Stimulated activated CD4-positive, alpha-beta T cell treated with anti-CD3 and anti-CD28 coated beads, Interleukin-1b, Interleukin-23, amount 100 ng/mL, for 4 hours (primary cell): ENCODE results near the gene NODAL.
"Not testable (repeated sequence)": the region's sequence is repeated elsewhere in the genome, so short reads cannot be mapped to it uniquely, and the experiment has no call there.

Experiments
- DNase-seq, 2 donors: peaks; one replicate each; pipeline ENCODE4 v3.0.0-alpha.2; 2020; ENCODE audit warnings: low read depth in 2 of 2

NODAL gene

GRCh38 chr10:70441161-70441894 is at the start of gene NODAL:
Gene NODAL (minus strand): TSS chr10:70441681. CDS start chr10:70441667, 14 bp downstream.
- no peak for DNase-seq

GRCh38 chr10:70490142-70490541 is 48.7 kb upstream of the NODAL start:
- no peak for DNase-seq

- no peak for DNase-seq
Observed at GRCh38 chr10:70487824-70488223, 46.3 kb upstream of the NODAL start.

DNA sequence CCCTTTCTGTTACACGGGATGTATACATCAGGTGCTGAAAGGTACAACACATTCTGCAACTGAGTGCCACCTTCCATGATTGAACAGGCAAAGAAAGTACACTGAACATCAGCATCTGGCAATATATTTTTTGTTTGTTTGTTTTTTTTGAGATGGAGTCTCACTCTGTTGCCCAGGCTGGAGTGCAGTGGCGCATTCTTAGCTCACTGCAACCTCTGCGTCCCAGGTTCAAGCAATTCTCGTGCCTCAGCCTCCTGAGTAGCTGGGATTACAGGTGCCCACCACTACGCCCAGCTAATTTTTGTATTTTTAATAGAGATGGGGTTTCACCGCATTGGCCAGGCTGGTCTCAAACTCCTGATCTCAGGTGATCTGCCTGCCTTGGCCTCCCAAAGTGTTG is 42.4 kb upstream of the NODAL start:
- DNase-seq, result not testable (repeated sequence)

- no peak for DNase-seq
Observed at GRCh38 chr10:70482982-70483760, 41.7 kb upstream of the NODAL start.

- no peak for DNase-seq
Observed at GRCh38 chr10:70481831-70482530, 40.5 kb upstream of the NODAL start.

- no peak for DNase-seq
Observed at GRCh38 chr10:70481105-70481504, 39.6 kb upstream of the NODAL start.

DNA sequence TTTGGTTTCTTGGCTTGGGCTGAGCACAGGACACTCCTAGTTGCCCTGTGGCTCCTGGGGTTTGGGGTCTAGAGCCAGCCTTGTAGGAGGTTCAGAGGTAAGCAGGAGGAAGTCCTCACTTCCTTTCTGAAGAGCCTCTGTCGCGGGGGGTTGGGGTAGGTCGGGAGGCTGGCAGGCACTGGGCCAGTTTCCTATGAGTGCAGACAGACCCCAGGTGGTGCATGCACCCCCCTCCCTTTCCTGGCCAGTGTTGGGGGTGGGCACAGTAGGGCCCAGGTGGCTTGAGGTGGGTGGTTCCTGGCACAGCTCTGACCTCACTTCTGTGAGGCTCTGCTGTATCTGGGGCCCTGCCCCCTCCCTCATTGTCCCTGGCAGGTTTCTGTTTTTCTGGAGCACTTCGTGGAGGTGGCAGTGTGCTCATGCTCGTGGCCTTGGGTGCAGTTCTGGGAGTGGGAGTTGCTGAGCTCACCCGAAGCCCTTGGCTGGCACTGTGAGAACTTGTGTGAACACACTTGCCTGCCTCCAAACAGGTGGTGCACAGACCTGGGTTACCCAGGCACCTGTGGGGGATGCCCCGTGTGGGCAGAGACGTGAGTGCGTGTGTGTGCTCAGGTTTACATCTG is 38.9 kb upstream of the NODAL start:
- no peak for DNase-seq

- no peak for DNase-seq
Observed at GRCh38 chr10:70479626-70480238, 38.3 kb upstream of the NODAL start.

DNA sequence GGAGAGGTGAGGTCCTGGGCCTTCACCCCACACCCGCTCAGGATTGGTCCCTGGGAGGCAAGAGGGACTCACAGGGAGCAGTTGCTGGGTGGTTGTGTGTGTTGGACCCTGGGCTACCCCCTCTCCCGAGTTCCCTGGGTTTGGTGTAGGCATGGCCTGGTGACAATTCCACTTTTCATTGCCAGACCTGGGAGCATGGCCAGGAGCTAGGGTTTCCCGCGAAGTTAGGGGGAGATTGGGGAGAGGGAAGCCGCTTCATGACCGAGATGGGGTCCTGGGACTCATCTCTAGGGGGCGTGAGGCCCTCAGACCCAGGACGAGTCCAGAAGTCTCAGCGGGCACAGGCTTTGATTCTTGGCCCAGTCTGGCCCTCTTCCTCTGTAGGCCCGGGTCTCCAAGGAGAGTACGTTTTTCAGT is 37.7 kb upstream of the NODAL start:
- DNase-seq, result no peak

DNA sequence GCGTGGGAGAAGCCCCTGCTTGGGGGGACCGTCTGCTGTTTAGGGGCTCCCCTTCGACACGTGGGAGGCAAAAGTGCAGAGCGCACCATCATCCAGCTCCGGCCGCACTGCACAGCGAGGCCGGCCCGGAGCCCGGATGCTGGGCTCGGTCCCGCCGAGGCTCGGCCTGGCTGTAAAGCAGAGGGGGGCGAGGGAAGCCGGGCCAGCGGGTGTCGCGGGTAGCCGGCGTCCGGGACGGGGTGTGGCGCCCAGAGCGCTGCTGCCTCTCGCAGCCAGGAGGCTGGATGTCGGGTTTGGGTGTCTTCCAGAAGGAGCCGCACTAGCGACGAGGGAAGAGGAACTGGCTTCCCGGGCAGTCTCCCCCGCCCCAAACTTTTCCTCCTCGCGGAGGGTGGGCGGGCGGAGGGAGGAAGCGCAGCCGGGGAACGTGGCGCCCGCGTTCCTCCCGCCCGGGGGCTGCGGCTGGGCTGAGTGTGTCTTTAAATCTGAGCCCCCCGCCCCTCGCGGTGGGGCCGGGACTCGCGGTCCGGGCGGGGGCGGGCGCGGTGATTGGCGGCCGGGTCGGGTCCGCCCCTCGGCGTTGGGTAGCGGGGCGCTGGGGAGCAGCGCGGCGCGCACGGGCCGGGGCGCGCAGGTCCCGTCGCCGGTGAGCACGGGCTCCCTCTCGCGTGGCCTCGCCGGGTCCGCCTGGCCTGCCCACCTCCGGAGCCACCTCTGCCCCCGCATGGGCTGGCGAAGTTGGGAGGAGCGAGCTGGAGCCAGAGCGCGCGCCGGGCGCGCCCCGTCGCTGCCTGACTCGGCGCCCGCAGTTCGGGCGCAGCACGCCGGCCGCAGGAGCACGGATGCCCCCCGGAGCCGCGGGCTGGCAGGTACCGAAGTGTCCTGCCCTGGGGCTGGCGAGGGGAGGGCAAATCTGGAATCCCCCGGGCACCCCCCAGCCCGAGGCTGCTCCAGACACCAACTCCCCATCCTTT is 37.0 kb upstream of the NODAL start, which contains the start of gene PALD1:
PALD1 (plus strand) TSS at position 577 of the 974 bp plus-strand sequence. CDS start 47,185 bp downstream, outside the sequence.
- peak; percentile 32 to 57 for DNase-seq

DNA sequence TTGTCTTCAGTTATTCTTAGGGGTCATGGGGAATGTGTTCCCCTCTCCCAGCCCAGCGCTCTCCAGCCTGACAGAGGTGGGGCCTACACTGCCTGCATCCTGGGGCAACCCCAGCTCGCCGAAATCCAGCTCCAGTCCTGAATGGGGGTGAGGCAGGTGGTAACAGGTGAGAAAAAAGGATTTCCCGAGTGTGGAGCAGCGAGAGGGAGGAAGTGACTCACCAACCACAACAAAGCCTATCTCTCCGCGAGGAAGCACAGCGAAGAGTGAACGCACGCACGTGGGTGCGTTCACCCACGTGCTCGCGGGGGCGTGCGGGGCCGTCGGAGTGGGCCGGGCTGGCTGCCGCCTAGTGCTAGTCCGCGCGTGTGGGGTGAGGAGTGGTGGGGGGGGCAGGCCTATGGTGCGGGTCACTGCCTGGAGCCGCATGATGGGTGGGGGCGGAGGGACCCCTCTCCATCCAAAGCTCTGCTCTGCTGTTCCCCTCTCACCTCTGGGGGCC is 36.2 kb upstream of the NODAL start:
- peak; percentile 66 to 84 for DNase-seq

GRCh38 chr10:70476249-70477035 is 35.0 kb upstream of the NODAL start:
- no peak for DNase-seq

DNA sequence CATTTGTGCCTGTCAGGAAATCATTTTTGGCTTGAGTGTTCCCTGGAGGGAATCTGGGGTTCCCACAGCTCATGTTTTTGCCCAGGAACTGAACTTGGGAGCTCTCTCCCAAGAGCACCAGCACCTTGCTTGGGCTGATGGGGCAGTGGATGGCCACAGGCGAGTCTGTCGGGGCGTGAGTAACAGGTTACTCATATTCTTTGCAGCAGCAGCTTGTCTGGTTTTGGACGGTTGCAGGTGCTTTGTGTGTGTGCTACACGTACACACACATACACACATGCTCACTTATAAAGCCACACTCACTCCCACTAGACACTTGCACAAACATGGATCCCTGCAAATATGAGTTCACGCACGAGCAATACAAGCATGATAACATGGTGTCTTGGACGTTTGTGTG is 34.2 kb upstream of the NODAL start:
- no peak for DNase-seq

DNA sequence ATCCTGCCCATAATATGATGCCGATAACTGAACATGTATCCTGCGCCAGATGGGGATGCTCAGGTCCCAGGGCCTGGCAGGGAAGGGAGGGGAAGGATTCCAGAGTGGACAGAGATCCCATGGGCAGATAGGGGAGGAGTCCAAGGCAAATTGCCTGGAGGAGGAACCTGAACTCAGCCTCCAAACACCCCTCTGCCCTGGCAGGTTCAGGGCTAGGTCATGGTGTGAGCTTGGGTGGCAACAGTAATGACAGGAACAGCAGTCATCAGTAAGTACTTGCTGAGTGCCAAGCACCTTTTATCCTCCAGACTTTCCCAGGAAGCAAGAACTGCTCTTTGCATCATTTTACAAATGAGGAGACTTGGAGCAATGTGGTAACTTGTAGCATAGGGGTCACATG is 33.3 kb upstream of the NODAL start:
- DNase-seq, result no peak

GRCh38 chr10:70472799-70473454 is 31.4 kb upstream of the NODAL start:
- DNase-seq, result no peak

GRCh38 chr10:70466951-70467350 is 25.5 kb upstream of the NODAL start:
- no peak for DNase-seq

DNA sequence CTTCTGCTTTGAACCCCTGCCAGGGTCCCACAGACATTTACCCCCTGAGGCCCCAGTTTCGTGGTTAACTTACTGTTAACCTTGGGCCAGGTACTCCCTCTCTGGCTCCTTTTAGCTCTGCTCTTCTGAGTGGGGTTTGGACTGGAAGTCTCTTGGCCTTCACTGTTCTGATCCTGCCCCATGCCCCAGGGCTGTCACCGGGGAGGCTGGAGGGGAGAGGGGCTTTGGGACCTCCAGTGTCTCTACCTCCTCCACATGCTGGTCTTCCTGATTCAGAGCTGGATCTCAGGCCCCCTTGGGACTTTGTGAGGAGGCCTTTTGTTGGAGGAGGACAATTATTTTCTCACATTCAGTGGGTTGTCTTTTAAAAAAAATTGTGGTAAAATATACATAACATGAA is 24.4 kb upstream of the NODAL start:
- DNase-seq, result no peak

GRCh38 chr10:70465278-70465677 is 23.8 kb upstream of the NODAL start:
- no peak for DNase-seq
